GM12878 (cell line): Measurements from ENCODE around the gene MYCN. TPM values are rescaled to one million over a fixed set of nuclear protein-coding genes. Genes with fewer than 3 reads are reported as not detected.

Experiments used
- ATAC-seq: fragments of 200-7000 bp; cut with Tn5 transposase; 3 replicates; pipeline ENCODE4 v1.9.1; 2020; ENCODE audit warnings: mild to moderate bottlenecking, moderate library complexity
- BruUV-seq: library from RNA; stranded (reverse); fragments of 400-500 nt; replicated peaks from 2 replicates; lab custom pipeline; 2021; lab: Mats Ljungman, UMichigan
- CTCF ChIA-PET: fragments of 300-600 bp; sonication (Branson Sonifier 250); formaldehyde crosslinking; extraction: SDS; loops from one replicate; lab custom pipeline; 2021; ENCODE audit warnings: inconsistent platforms; lab: Yijun Ruan, JAX
- POLR2A ChIA-PET: fragments of 350-600 bp; formaldehyde crosslinking; extraction: SDS; loops from one replicate; lab custom pipeline; 2021; ENCODE audit warnings: inconsistent platforms; lab: Charles Lee
- RAD21 ChIA-PET: fragments of 300-600 bp; sonication (Branson Sonifier 250); formaldehyde crosslinking; loops from one replicate; lab custom pipeline; 2023; ENCODE audit warnings: antibody characterized with exemption; ENCODE audit not compliant: unreplicated experiment; lab: Charles Lee
- SMC1A ChIA-PET: fragments of 300-600 bp; sonication (Branson Sonifier 250); formaldehyde crosslinking; loops from one replicate; lab custom pipeline; 2023; ENCODE audit not compliant: unreplicated experiment, uncharacterized antibody; lab: Charles Lee
- DNase-seq: peaks from one replicate; pipeline ENCODE4 v3.0.0-alpha.2; 2011; ENCODE audit warnings: low read depth, low spot score
- FAIRE-seq: peaks from 3 replicates; lab custom pipeline; 2011; peaks lifted over from hg19 to GRCh38; lab: Jason Lieb, UNC
- H2AFZ ChIP-seq: 2 replicates; pipeline ENCODE4 v1.6.0; 2011; ENCODE audit warnings: low read depth, low read length, control low read depth; ENCODE audit not compliant: control insufficient read depth
- H3K27ac ChIP-seq: 2 replicates; pipeline ENCODE4 v1.5.1; 2011; ENCODE audit warnings: control low read depth; ENCODE audit not compliant: control insufficient read depth, insufficient read depth
- H3K27me3 ChIP-seq, 2 experiments: replicated peaks in 1 of 2; 2 replicates each; pipeline versions ENCODE4 v1.6.0 to v1.6.1; 2011; ENCODE audit warnings: low read length in 1 of 2; ENCODE audit not compliant: control insufficient read depth in 2 of 2, insufficient read depth in 2 of 2
- H3K36me3 ChIP-seq, 2 experiments: 2 replicates each; pipeline ENCODE4 v1.5.1; 2011; ENCODE audit warnings: low read length in 1 of 2; ENCODE audit not compliant: control insufficient read depth in 2 of 2, insufficient read depth in 2 of 2
- H3K4me1 ChIP-seq: 2 replicates; pipeline ENCODE4 v1.6.1; 2011; ENCODE audit warnings: mild to moderate bottlenecking, low read length, moderate library complexity, mixed read lengths; ENCODE audit not compliant: control insufficient read depth, insufficient read depth
- H3K4me2 ChIP-seq: 2 replicates; pipeline ENCODE4 v1.6.0; 2011; ENCODE audit warnings: control low read depth; ENCODE audit not compliant: control insufficient read depth, insufficient read depth
- H3K4me3 ChIP-seq: fragments of 200-600 bp; sonication (generic); 2 replicates; pipeline ENCODE4 v1.5.1; 2016
- H3K79me2 ChIP-seq: 2 replicates; pipeline ENCODE4 v1.6.0; 2011; ENCODE audit warnings: low read length; ENCODE audit not compliant: control insufficient read depth, insufficient read depth
- H3K9ac ChIP-seq: 2 replicates; pipeline ENCODE4 v1.8.0; 2011; ENCODE audit warnings: low read length, control low read depth, mixed read lengths; ENCODE audit not compliant: control insufficient read depth, insufficient read depth
- H3K9me3 ChIP-seq: replicated peaks from 3 replicates; pipeline ENCODE4 v1.5.1; 2011; ENCODE audit warnings: mild to moderate bottlenecking, low read length; ENCODE audit not compliant: control insufficient read depth, insufficient read depth
- H4K20me1 ChIP-seq: 2 replicates; pipeline ENCODE4 v1.6.0; 2011; ENCODE audit not compliant: control insufficient read depth, insufficient read depth
- JUND ChIP-seq: IDR thresholded peaks from 2 replicates; pipeline ENCODE4 v1.6.1; 2012; ENCODE audit warnings: low read depth, mild to moderate bottlenecking, low read length, improper control_type of control experiment, moderate library complexity
- MAX ChIP-seq: IDR thresholded peaks from 2 replicates; pipeline ENCODE4 v1.6.1; 2012; ENCODE audit warnings: low read depth, low read length, improper control_type of control experiment
- NR2C1 ChIP-seq: fragments of 450-650 bp; IDR thresholded peaks from 2 replicates; pipeline ENCODE4 v1.6.1; 2017; ENCODE audit warnings: antibody characterized with exemption, mild to moderate bottlenecking, moderate library complexity
- POLR2A ChIP-seq: IDR thresholded peaks from 2 replicates; pipeline ENCODE4 v1.6.1; 2011; ENCODE audit warnings: low read depth, mild to moderate bottlenecking, low read length
- POLR2AphosphoS5 ChIP-seq: IDR thresholded peaks from 2 replicates; pipeline ENCODE4 v1.6.1; 2011; ENCODE audit warnings: mild to moderate bottlenecking, low read length, inconsistent platforms
- RUNX3 ChIP-seq: IDR thresholded peaks from 2 replicates; pipeline ENCODE4 v1.6.1; 2012; ENCODE audit warnings: low read length, inconsistent platforms
- SP1 ChIP-seq: IDR thresholded peaks from one replicate; pipeline ENCODE4 v1.6.1; 2011; ENCODE audit warnings: low read depth, low read length
- SUPT20H ChIP-seq: IDR thresholded peaks from 2 replicates; pipeline ENCODE4 v1.6.1; 2011; ENCODE audit warnings: low read depth, mild to moderate bottlenecking, low read length, moderate library complexity, borderline replicate concordance; ENCODE audit not compliant: control insufficient read depth
- WGBS: methylation state at CpG from one replicate; pipeline ENCODE4 v1.1.6; 2016; ENCODE audit warnings: low lambda C conversion rate; ENCODE audit not compliant: insufficient replicate concordance, insufficient coverage; ENCODE audit errors: missing lambda C conversion rate; 5-methylcytosine and 5-hydroxymethylcytosine counted together
- in situ Hi-C: fragments of 300-500 bp; cut with MboI; formaldehyde crosslinking; loops from 9 replicates; pipeline ENCODE4 v1.14.3; 2018; ENCODE audit warnings: mixed read lengths
- intact Hi-C: fragments of 100-400 bp; cut with micrococcal nuclease; formaldehyde crosslinking; loops from one replicate; pipeline ENCODE4 v1.14.2; 2022; ENCODE audit not compliant: unreplicated experiment
- polyA plus RNA-seq, 11 experiments: library from polyadenylated mRNA; depleted of rRNA in 4 of 11; unstranded in 6 of 11; stranded (reverse) in 5 of 11; fragments of >200 nt; fragmentation: Nextera tagmentation in 4 of 11; fragmentation: Illumina TruSeq in 1 of 11; extraction: Ambion mirVana in 4 of 11; extraction: Trizol in 1 of 11; gene quantifications; 1 replicate in 1 of 11; 2 replicates in 10 of 11; pipeline versions ENCODE4 v1.2.1 to v1.2.3, GENCODE V29; 2011 to 2016; ENCODE audit warnings: inconsistent platforms in 2 of 11, missing spikeins in 2 of 11, low read depth in 1 of 11
- total RNA-seq, 4 experiments: library from RNA; depleted of rRNA in 3 of 4; stranded (reverse); fragments of >200 nt in 3 of 4; fragmentation: Illumina TruSeq in 1 of 4; extraction: Trizol in 1 of 4; gene quantifications; 2 replicates each; pipeline versions ENCODE4 v1.2.1 to v1.2.3, GENCODE V29; 2013 to 2021

MYCN gene
- total and polyA plus RNA-seq, 10 of the 15 experiments (the other 5 are each of a cell fraction or from before 2014, with no cell fraction given), result not detected

- H3K36me3 ChIP-seq, result no peaks in the 10 kb centered on the region
- FAIRE-seq (no peak), DNase-seq (no peak)
- POLR2A ChIA-PET, result no interaction called here
- 46% methylated on average over 6 of the region's 6 CpGs for WGBS
- no peak overlapping the region for H2AFZ ChIP-seq
- no TSS peak for BruUV-seq
- no peak overlapping the region for H3K4me2 ChIP-seq
- H4K20me1 ChIP-seq, result no peaks in the 10 kb centered on the region
- TF ChIP-seq SP1 (no peak), NR2C1 (no peak), RUNX3 (no peak), SUPT20H (no peak), POLR2AphosphoS5 (no peak), MAX (no peak), JUND (no peak), POLR2A (no peak)
- TF ChIP-seq, all 136 proteins: peak for 0
- no peaks in the 10 kb centered on the region for H3K4me1 ChIP-seq
- no peaks in the 10 kb centered on the region; a peak in 2 of 4 replicates for H3K27me3 ChIP-seq
- no peaks in the 10 kb centered on the region for H3K79me2 ChIP-seq
- CTCF ChIA-PET, result interaction anchor here (0.7 kb wide), 1 partner anchor 311 kb away, joined by 3 read pairs; no protein-coding TSS in a partner anchor
- intact Hi-C loops, result no loop called here
- H3K9me3 ChIP-seq, result no peaks in the 10 kb centered on the region
- H3K27ac ChIP-seq, result no peak overlapping the region
- RAD21 ChIA-PET, result no interaction called here
- in situ Hi-C loops, result no loop called here
- H3K9ac ChIP-seq, result no peak overlapping the region
- SMC1A ChIA-PET, result no interaction called here
- H3K4me3 ChIP-seq, result no peak overlapping the region
- ATAC-seq, result no peak
Measured at GRCh38 chr2:15953147-15953630, 12.8 kb downstream of the MYCN start.
